Testis (tissue), 3 donors: Measurements from ENCODE around the gene NOS1AP. TPM values are rescaled to one million over a fixed set of nuclear protein-coding genes. Genes with fewer than 3 reads are reported as not detected.
A peak's percentile ranks its signal among the peaks of the same experiment; 100 is the strongest.

Experiments
- DNase-seq: peaks from one replicate; pipeline ENCODE4 v3.0.0-alpha.2; 2019
- H3K27ac ChIP-seq, 2 donors: fragments of 200-600 bp; sonication (generic); one replicate each; pipeline ENCODE4 v1.5.1; 2019
- H3K27me3 ChIP-seq: fragments of 200-600 bp; sonication (generic); one replicate; pipeline ENCODE4 v1.5.1; 2019
- H3K36me3 ChIP-seq: fragments of 200-600 bp; sonication (generic); one replicate; pipeline ENCODE4 v1.5.1; 2017; ENCODE audit warnings: low read depth; ENCODE audit errors: missing control alignments
- H3K4me1 ChIP-seq: fragments of 200-600 bp; sonication (generic); one replicate; pipeline ENCODE4 v1.5.1; 2019
- H3K4me3 ChIP-seq, 2 donors: fragments of 200-600 bp; sonication (generic); one replicate each; pipeline ENCODE4 v1.5.1; 2017 to 2019
- H3K9me3 ChIP-seq: fragments of 200-600 bp; sonication (generic); one replicate; pipeline ENCODE4 v1.5.1; 2017
- POLR2A ChIP-seq: fragments of 450-650 bp; IDR thresholded peaks from one replicate; pipeline ENCODE4 v1.6.1; 2017; ENCODE audit warnings: antibody characterized with exemption, mild to moderate bottlenecking, moderate library complexity
- WGBS, 2 donors: methylation state at CpG; one replicate each; pipeline ENCODE4 v1.1.5; 2018; 5-methylcytosine and 5-hydroxymethylcytosine counted together
- intact Hi-C: fragments of 100-400 bp; cut with DNase I; formaldehyde crosslinking; loops from one replicate; pipeline ENCODE4 v1.15.1; 2023; ENCODE audit warnings: low total_unique reads
- polyA plus RNA-seq: library from polyadenylated mRNA; stranded (reverse); fragments of 350-450 nt; fragmentation: Illumina TruSeq; extraction: RNeasy Lipid Tissue Mini Kit (QIAGEN cat#74804); gene quantifications from one replicate; pipeline ENCODE4 v1.2.3, GENCODE V29; 2014; ENCODE audit warnings: low read depth, low replicate concordance; ENCODE audit not compliant: insufficient read depth
- total RNA-seq, 2 donors: library from RNA; depleted of rRNA; stranded (reverse); fragments of >200 nt; gene quantifications; one replicate each; pipeline ENCODE4 v1.2.3, GENCODE V29; 2016
- TF ChIP-seq, protein P1 (sequence below), 3 experiments: fragments of 450-650 bp in 2 of 3; fragments of 200-600 bp in 1 of 3; sonication (generic) in 1 of 3; IDR thresholded peaks; one replicate each; pipeline ENCODE4 v1.5.1; 2016 to 2019; ENCODE audit warnings: antibody characterized with exemption in 3 of 3, mild to moderate bottlenecking in 2 of 3, moderate library complexity in 1 of 3

Gene NOS1AP
- total and polyA plus RNA-seq, 3 donors from 2014 or later, result 2.1 to 5.1 (median 4.1) TPM

- H3K27me3 ChIP-seq, result no peaks in the 10 kb centered on the region
- DNase-seq, result peak; percentile 9
- H3K4me3 ChIP-seq, result no peak overlapping the region
- WGBS, 2 donors, result 70 to 73% methylated on average over 19 to 20 of the region's 20 CpGs
- intact Hi-C loops, result no loop called here
- no peaks in the 10 kb centered on the region for H3K9me3 ChIP-seq
- peaks cover 11% of the 10 kb centered on the region for H3K4me1 ChIP-seq
- H3K27ac ChIP-seq, result peak overlapping the region in 1 of 2 donors; percentile 81
- H3K36me3 ChIP-seq, result no peaks in the 10 kb centered on the region
- TF ChIP-seq POLR2A, result no peak
- TF ChIP-seq, protein P1, sequence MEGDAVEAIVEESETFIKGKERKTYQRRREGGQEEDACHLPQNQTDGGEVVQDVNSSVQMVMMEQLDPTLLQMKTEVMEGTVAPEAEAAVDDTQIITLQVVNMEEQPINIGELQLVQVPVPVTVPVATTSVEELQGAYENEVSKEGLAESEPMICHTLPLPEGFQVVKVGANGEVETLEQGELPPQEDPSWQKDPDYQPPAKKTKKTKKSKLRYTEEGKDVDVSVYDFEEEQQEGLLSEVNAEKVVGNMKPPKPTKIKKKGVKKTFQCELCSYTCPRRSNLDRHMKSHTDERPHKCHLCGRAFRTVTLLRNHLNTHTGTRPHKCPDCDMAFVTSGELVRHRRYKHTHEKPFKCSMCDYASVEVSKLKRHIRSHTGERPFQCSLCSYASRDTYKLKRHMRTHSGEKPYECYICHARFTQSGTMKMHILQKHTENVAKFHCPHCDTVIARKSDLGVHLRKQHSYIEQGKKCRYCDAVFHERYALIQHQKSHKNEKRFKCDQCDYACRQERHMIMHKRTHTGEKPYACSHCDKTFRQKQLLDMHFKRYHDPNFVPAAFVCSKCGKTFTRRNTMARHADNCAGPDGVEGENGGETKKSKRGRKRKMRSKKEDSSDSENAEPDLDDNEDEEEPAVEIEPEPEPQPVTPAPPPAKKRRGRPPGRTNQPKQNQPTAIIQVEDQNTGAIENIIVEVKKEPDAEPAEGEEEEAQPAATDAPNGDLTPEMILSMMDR (IDR thresholded peaks at IDR 0.05), result no peak
Observed at GRCh38 chr1:162387226-162388082, 318.0 kb downstream of the NOS1AP start.

GRCh38 chr1:162388083-162388594 is 318.6 kb downstream of the NOS1AP start:
- 86 to 92% methylated on average over 8 of the region's 8 CpGs for WGBS, 2 donors
- Histone ChIP-seq H3K4me3 (no peak overlapping the region), H3K4me1 (peaks cover 11% of the 10 kb centered on the region), H3K36me3 (no peaks in the 10 kb centered on the region), H3K9me3 (no peaks in the 10 kb centered on the region), H3K27ac (peak overlapping the region in 1 of 2 donors; percentile 81), H3K27me3 (no peaks in the 10 kb centered on the region)
- intact Hi-C loops, result no loop called here
- peak; percentile 11 for DNase-seq
- TF ChIP-seq POLR2A, result no peak
- TF ChIP-seq, protein P1 (IDR thresholded peaks at IDR 0.05), result no peak

GRCh38 chr1:162388615-162389014 is 319.1 kb downstream of the NOS1AP start:
- Histone ChIP-seq H3K9me3 (no peaks in the 10 kb centered on the region), H3K27me3 (no peaks in the 10 kb centered on the region), H3K4me1 (peaks cover 11% of the 10 kb centered on the region), H3K4me3 (no peak overlapping the region), H3K27ac (peak overlapping the region in 1 of 2 donors; percentile 81), H3K36me3 (no peaks in the 10 kb centered on the region)
- peak; percentile 64 for DNase-seq
- TF ChIP-seq POLR2A, result no peak
- TF ChIP-seq, protein P1 (IDR thresholded peaks at IDR 0.05), result no peak
- intact Hi-C loops, result no loop called here
- WGBS, 2 donors, result 73 to 75% methylated on average over 2 to 5 of the region's 5 CpGs

- no peaks in the 10 kb centered on the region for H3K27me3 ChIP-seq
- intact Hi-C loops, result no loop called here
- H3K4me1 ChIP-seq, result peaks cover 11% of the 10 kb centered on the region
- WGBS, 2 donors, result 47 to 49% methylated on average over 11 of the region's 11 CpGs
- H3K27ac ChIP-seq, result peak overlapping the region in 1 of 2 donors; percentile 81
- H3K4me3 ChIP-seq, result no peak overlapping the region
- TF ChIP-seq POLR2A, result no peak
- TF ChIP-seq, protein P1 (IDR thresholded peaks at IDR 0.05), result no peak
- H3K36me3 ChIP-seq, result no peaks in the 10 kb centered on the region
- no peak for DNase-seq
- no peaks in the 10 kb centered on the region for H3K9me3 ChIP-seq
Observed at GRCh38 chr1:162389021-162389818, 319.7 kb downstream of the NOS1AP start.
